Measurements from ENCODE around the gene KCNG1.

Gene KCNG1

DNA sequence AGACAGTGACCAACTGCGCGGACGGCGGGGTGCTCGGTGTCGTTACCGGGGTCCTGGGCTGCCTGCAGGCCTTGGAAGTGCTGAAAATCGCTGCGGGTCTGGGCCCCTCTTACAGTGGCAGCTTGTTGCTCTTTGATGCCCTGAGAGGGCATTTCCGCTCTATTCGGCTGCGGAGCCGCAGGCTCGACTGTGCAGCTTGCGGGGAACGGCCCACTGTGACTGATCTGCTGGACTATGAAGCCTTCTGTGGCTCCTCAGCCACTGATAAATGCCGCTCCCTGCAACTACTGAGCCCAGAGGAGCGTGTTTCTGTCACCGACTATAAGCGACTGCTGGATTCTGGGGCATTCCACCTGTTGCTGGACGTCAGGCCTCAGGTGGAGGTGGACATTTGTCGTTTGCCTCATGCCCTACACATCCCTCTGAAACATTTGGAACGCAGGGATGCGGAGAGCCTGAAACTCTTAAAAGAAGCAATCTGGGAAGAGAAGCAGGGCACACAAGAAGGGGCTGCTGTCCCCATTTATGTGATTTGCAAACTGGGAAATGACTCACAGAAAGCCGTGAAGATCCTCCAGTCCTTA, 63.3 kb downstream of the KCNG1 start:
- Histone ChIP-seq H3K4me1 (ENCODE audit: control insufficient read depth in 2 of 2, insufficient read depth in 1 of 2, low read depth in 1 of 2, low read length in 2 of 2) (peaks cover 15 to 18% of the 10 kb centered on the region in 2 donors), H4K8ac (ENCODE audit: low read depth, low read length) (no peak overlapping the region), H3K4ac (ENCODE audit: low read length) (no peak overlapping the region), H3K14ac (ENCODE audit: low read length) (peak overlapping the region; percentile 82), H3K4me2 (ENCODE audit: insufficient read depth, low read length, poor library complexity, severe bottlenecking) (peak overlapping the region; percentile 96), H2AFZ (ENCODE audit: low read length) (no peak overlapping the region), H3K27ac (replicated peaks; ENCODE audit: low read length) (no peak overlapping the region), H3K27me3 (ENCODE audit: control insufficient read depth in 3 of 3, insufficient read depth in 3 of 3, low read depth in 1 of 3, low read length in 3 of 3) (no peaks in the 10 kb centered on the region), H3K79me1 (ENCODE audit: low read depth, low read length) (peaks cover 14% of the 10 kb centered on the region), H3K4me3 (ENCODE audit: low read length in 2 of 2) (peak overlapping the region; percentile 90 to 98), H3K9ac (ENCODE audit: low read depth, low read length, poor library complexity) (peak overlapping the region; percentile 99), H2AK5ac (ENCODE audit: low read depth, low read length) (peak overlapping the region; percentile 98), H4K91ac (ENCODE audit: low read depth, low read length, poor library complexity) (no peak overlapping the region), H3K18ac (ENCODE audit: low read length) (no peak overlapping the region), H3K9me3 (replicated peaks in 1 of 2; ENCODE audit: control insufficient read depth in 2 of 2, insufficient read depth in 1 of 2, low read depth in 1 of 2, low read length in 2 of 2) (no peaks in the 10 kb centered on the region), H2BK12ac (ENCODE audit: low read length) (no peak overlapping the region), H2BK15ac (ENCODE audit: low read length) (peak overlapping the region; percentile 89), H3K36me3 (replicated peaks in 1 of 2; ENCODE audit: control insufficient read depth in 2 of 2, insufficient read depth in 2 of 2, low read length in 2 of 2) (peaks cover 5 to 37% of the 10 kb centered on the region in 2 donors), H2BK5ac (ENCODE audit: low read length) (peak overlapping the region; percentile 87), H3K23ac (ENCODE audit: low read depth, low read length, poor library complexity) (peak overlapping the region; percentile 29), H2BK120ac (ENCODE audit: low read depth, low read length) (no peak overlapping the region)
- WGBS, 2 donors (ENCODE audit: extremely low coverage in 2 of 2, insufficient read length in 2 of 2, insufficient replicate concordance in 1 of 2): no CpG with 5 or more reads among the region's 25 CpGs
- DNase-seq (ENCODE audit: low spot score): no peak

DNA sequence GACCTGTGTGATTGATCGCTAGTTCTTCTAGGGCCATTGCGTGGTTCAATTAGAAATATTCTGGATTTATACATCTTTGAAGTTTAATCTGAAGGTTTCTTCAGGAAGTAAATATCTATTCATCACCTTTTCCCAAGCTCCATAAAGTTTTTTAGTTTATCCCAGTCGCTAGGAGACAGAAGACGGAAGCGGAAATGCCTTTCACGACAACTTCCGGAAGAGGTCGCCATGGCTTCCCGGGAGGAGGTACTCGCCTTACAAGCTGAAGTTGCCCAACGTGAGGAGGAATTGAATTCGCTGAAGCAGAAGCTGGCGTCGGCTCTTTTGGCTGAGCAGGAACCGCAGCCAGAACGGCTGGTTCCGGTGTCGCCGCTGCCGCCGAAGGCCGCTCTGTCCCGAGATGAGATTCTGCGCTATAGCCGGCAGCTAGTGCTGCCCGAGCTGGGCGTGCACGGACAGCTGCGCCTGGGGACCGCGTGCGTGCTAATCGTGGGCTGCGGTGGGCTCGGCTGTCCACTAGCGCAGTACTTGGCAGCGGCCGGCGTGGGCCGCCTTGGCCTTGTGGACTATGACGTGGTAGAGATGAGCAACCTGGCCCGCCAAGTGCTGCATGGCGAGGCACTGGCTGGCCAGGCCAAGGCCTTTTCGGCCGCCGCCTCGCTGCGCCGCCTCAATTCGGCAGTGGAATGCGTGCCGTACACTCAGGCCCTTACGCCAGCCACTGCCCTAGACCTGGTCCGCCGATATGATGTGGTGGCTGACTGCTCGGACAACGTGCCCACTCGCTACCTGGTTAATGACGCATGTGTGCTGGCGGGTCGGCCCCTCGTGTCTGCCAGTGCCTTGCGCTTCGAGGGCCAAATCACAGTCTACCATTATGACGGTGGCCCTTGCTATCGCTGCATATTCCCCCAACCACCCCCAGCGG, 64.0 kb downstream of the KCNG1 start, which contains the start of gene MOCS3:
Gene MOCS3 (plus strand): TSS at position 204 of the 928 bp plus-strand sequence. CDS start 25 bp downstream, at position 229.
- Histone ChIP-seq H2BK15ac (ENCODE audit: low read length) (peak within 1 kb of the TSS; percentile 89), H3K4ac (ENCODE audit: low read length) (peak within 1 kb of the TSS; percentile 84), H3K18ac (ENCODE audit: low read length) (peak within 1 kb of the TSS; percentile 38), H3K79me1 (ENCODE audit: low read depth, low read length) (peaks cover 14% of the 10 kb centered on the region), H3K23ac (ENCODE audit: low read depth, low read length, poor library complexity) (peak within 1 kb of the TSS; percentile 56), H3K4me1 (ENCODE audit: control insufficient read depth in 2 of 2, insufficient read depth in 1 of 2, low read depth in 1 of 2, low read length in 2 of 2) (peaks cover 15 to 18% of the 10 kb centered on the region in 2 donors), H2AK5ac (ENCODE audit: low read depth, low read length) (peak within 1 kb of the TSS; percentile 98), H3K14ac (ENCODE audit: low read length) (peak within 1 kb of the TSS; percentile 82), H3K36me3 (replicated peaks in 1 of 2; ENCODE audit: control insufficient read depth in 2 of 2, insufficient read depth in 2 of 2, low read length in 2 of 2) (peaks cover 7 to 44% of the 10 kb centered on the region in 2 donors), H4K8ac (ENCODE audit: low read depth, low read length) (peak within 1 kb of the TSS; percentile 65), H2BK5ac (ENCODE audit: low read length) (peak within 1 kb of the TSS; percentile 87), H2BK120ac (ENCODE audit: low read depth, low read length) (peak within 1 kb of the TSS; percentile 74), H3K27ac (replicated peaks; ENCODE audit: low read length) (no peak within 1 kb of the TSS), H4K91ac (ENCODE audit: low read depth, low read length, poor library complexity) (peak within 1 kb of the TSS; percentile 68), H3K27me3 (ENCODE audit: control insufficient read depth in 3 of 3, insufficient read depth in 3 of 3, low read depth in 1 of 3, low read length in 3 of 3) (no peaks in the 10 kb centered on the region), H2AFZ (ENCODE audit: low read length) (peak within 1 kb of the TSS; percentile 83), H3K9ac (ENCODE audit: low read depth, low read length, poor library complexity) (peak within 1 kb of the TSS; percentile 99), H3K4me3 (ENCODE audit: low read length in 2 of 2) (peak within 1 kb of the TSS; percentile 90 to 98), H2BK12ac (ENCODE audit: low read length) (no peak within 1 kb of the TSS), H3K9me3 (replicated peaks in 1 of 2; ENCODE audit: control insufficient read depth in 2 of 2, insufficient read depth in 1 of 2, low read depth in 1 of 2, low read length in 2 of 2) (no peaks in the 10 kb centered on the region), H3K4me2 (ENCODE audit: insufficient read depth, low read length, poor library complexity, severe bottlenecking) (peak within 1 kb of the TSS; percentile 96)
- peak; percentile 90 for DNase-seq (ENCODE audit: low spot score)
- no CpG with 5 or more reads among the region's 67 CpGs for WGBS, 2 donors (ENCODE audit: extremely low coverage in 2 of 2, insufficient read length in 2 of 2, insufficient replicate concordance in 1 of 2)

DNA sequence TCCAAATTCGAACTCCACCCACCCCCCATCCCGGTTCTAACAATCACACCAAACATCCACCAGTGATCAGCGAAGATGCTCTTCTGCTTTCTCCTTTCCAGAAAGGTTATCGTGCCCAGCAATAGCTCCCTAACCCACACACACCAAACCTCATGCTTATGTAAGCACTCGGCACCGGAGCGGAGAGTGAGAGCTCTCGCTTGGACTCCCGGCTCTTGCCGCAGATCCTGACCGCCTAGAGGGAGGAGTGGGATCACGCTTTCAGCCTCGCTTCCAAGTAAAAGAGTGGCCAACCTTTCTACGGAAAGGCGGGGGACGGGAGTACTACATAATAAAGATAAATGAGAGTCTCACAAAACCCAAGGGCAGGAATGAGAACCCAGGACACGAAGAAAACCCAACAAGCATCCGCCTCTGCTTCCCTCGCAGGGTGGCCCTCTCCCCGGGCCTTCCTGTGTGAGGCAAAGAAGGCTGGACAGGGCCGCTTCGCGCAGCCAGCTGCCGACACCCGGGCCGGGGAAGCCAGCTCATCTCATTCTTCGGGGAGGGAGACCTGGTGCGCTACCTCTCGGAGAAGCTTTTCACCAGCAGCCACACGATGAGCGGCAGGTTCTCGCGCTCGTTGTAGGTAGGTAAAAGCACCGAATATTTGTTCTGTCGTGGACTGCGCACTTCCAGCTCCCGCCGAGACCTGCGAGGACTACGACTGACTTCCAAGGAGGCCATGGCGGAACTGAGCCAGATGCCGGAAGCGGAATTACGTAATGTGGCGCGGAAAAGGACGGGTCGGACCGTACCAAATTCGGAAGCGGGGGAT, 64.9 kb downstream of the KCNG1 start, which contains the start of gene DPM1:
Gene DPM1 (minus strand): TSS at position 735 of the 817 bp plus-strand sequence. CDS start 9 bp downstream, at position 726.
- Histone ChIP-seq H3K27me3 (ENCODE audit: control insufficient read depth in 3 of 3, insufficient read depth in 3 of 3, low read depth in 1 of 3, low read length in 3 of 3) (no peaks in the 10 kb centered on the region), H2BK120ac (ENCODE audit: low read depth, low read length) (peak within 1 kb of the TSS; percentile 74), H3K9me3 (replicated peaks in 1 of 2; ENCODE audit: control insufficient read depth in 2 of 2, insufficient read depth in 1 of 2, low read depth in 1 of 2, low read length in 2 of 2) (no peaks in the 10 kb centered on the region), H2AFZ (ENCODE audit: low read length) (peak within 1 kb of the TSS; percentile 83), H3K4me2 (ENCODE audit: insufficient read depth, low read length, poor library complexity, severe bottlenecking) (peak within 1 kb of the TSS; percentile 96), H4K91ac (ENCODE audit: low read depth, low read length, poor library complexity) (peak within 1 kb of the TSS; percentile 68), H2BK5ac (ENCODE audit: low read length) (peak within 1 kb of the TSS; percentile 87), H3K27ac (replicated peaks; ENCODE audit: low read length) (no peak within 1 kb of the TSS), H3K4ac (ENCODE audit: low read length) (peak within 1 kb of the TSS; percentile 84), H3K9ac (ENCODE audit: low read depth, low read length, poor library complexity) (peak within 1 kb of the TSS; percentile 99), H2AK5ac (ENCODE audit: low read depth, low read length) (peak within 1 kb of the TSS; percentile 98), H2BK15ac (ENCODE audit: low read length) (peak within 1 kb of the TSS; percentile 89), H3K14ac (ENCODE audit: low read length) (peak within 1 kb of the TSS; percentile 82), H3K79me1 (ENCODE audit: low read depth, low read length) (peaks cover 14% of the 10 kb centered on the region), H3K4me1 (ENCODE audit: control insufficient read depth in 2 of 2, insufficient read depth in 1 of 2, low read depth in 1 of 2, low read length in 2 of 2) (peaks cover 15 to 18% of the 10 kb centered on the region in 2 donors), H3K36me3 (replicated peaks in 1 of 2; ENCODE audit: control insufficient read depth in 2 of 2, insufficient read depth in 2 of 2, low read length in 2 of 2) (peaks cover 7 to 53% of the 10 kb centered on the region in 2 donors), H3K23ac (ENCODE audit: low read depth, low read length, poor library complexity) (peak within 1 kb of the TSS; percentile 56), H3K4me3 (ENCODE audit: low read length in 2 of 2) (peak within 1 kb of the TSS; percentile 90 to 98), H3K18ac (ENCODE audit: low read length) (peak within 1 kb of the TSS; percentile 38), H2BK12ac (ENCODE audit: low read length) (no peak within 1 kb of the TSS), H4K8ac (ENCODE audit: low read depth, low read length) (peak within 1 kb of the TSS; percentile 65)
- no peak for DNase-seq (ENCODE audit: low spot score)
- WGBS, 2 donors (ENCODE audit: extremely low coverage in 2 of 2, insufficient read length in 2 of 2, insufficient replicate concordance in 1 of 2): no CpG with 5 or more reads among the region's 52 CpGs

Measured in neuronal stem cell (in vitro differentiated cells).